GM18951 (cell line): ENCODE data around the gene ADAD2.

Experiments used
- POLR2A ChIP-seq: IDR thresholded peaks from 4 replicates; pipeline ENCODE4 v1.6.1; 2011; ENCODE audit warnings: mild to moderate bottlenecking; ENCODE audit not compliant: insufficient read length, insufficient read depth; ENCODE audit errors: extremely low read depth
- in situ Hi-C: fragments of 300-500 bp; cut with MboI; formaldehyde crosslinking; loops from one replicate; pipeline ENCODE4 v1.12.0; 2022; ENCODE audit warnings: low sequenced_read_pairs, mixed read lengths, inconsistent platforms; ENCODE audit not compliant: unreplicated experiment

Gene ADAD2

DNA sequence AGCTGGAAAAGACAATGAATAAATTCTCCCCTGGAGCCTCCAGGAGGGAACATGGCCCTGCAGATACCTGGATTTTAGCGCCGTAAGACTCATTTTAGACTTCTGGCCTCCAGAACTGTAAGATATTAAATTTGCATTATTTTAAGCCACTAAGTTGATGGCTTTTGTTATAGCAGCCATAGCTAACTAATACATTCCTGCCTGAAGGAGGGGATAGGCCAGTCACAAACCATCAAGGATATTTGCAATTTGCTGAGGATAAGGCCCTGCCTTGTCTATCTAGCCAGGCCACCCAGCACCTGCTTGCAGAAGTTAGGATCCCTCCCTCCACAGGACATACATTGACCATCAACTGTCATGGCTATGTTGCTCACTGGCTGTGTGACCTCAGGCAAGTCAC, 53.8 kb downstream of the ADAD2 start:
- TF ChIP-seq POLR2A = no peak
- in situ Hi-C loops = no loop called here

DNA sequence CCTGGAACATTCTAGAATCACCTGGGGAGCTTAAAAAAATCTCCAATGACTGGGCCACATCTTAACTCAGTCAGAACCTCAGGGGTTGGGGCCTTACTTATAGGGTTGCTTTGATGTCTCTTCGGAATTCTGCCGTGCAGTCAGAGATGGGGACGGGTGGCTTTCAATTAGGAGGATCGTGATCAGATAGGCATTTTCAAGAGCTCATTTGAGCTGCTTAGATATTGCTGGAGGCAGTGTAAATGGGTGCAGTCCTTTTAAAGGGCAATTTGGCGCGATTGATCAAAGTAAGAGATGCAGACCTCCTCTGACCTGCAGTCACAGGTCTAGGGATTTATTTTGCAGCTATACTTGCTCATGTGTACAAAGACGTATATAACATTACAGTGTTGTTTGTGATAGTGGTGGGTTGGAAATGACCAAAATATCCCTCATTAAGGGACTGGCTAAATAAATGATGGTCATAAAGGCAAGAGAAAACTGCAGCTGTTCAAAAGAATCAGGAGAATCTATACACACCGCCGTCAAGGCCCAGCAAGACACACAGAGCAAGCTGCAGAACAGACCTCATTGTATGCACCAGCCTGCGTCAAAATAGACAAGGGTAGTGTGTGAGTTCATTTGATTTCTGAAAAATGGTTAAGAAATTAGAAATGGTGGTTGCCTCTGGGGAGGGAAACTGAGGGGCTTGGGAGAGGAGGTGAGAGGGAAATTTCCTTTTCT, 55.2 kb downstream of the ADAD2 start:
- TF ChIP-seq POLR2A = no peak
- in situ Hi-C loops = no loop called here

DNA sequence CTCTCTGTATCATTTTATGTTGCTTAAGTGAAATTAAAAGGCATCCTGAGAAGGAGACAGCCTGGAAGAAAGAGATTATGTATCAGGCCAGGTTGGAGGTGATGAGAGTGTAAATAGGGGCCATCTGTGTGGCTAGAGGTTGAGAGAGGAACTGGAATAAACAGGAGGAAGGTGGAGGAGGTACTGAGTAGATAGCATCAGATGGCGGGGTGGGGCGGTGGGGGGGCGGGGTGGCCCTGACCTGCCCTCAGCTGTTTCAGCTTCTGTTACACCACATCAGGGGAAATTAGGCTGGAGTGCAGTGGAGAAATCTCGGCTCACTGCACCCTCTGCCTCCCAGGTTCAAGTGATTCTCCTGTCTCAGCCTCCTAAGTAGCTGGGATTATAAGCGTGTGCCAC, 55.7 kb downstream of the ADAD2 start:
- in situ Hi-C loops = no loop called here
- TF ChIP-seq POLR2A = no peak
